Fibroblast of gingiva (primary cell): ENCODE results near the gene PPP4R2.

Experiments used
- DNase-seq: peaks from one replicate; pipeline ENCODE4 v3.0.0-alpha.2; 2011; ENCODE audit warnings: low read depth

Gene PPP4R2

GRCh38 chr3:73114711-73115110 lies 118.1 kb downstream of the PPP4R2 start:
- DNase-seq, result no peak

DNA sequence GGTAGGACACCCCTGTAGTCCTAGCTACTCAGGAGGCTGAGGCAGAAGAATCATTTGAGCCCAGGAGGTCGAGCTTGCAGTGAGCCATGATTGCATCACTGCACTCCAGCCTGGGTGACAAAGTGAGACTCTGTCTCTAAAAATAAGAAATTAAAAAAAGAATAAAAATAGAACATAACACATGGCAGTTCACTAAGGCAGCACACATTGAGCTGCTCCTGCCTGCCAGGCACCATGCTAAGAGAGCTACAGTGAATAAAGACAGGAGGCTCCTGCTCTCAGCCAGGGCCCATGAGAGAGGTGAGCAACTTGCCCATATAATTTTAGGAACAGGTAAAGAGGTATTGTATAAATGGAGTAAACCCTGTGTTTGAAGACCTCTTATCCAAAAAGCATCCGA lies 119.2 kb downstream of the PPP4R2 start:
- DNase-seq, result no peak
